HepG2 (cell line): ENCODE measurements around the gene NTM. TPM values are rescaled to one million over a fixed set of nuclear protein-coding genes. Genes with fewer than 3 reads are reported as not detected.

Source experiments
- CCDC6 ChIP-seq: sonication (generic); formaldehyde crosslinking; IDR thresholded peaks from 2 replicates; pipeline ENCODE4 v1.8.1; 2022; ENCODE audit warnings: mild to moderate bottlenecking, missing genetic modification reagents, moderate library complexity
- DZIP1 ChIP-seq: sonication (generic); formaldehyde crosslinking; IDR thresholded peaks from 2 replicates; pipeline ENCODE4 v1.5.0; 2020; ENCODE audit warnings: mild to moderate bottlenecking, missing genetic modification reagents
- MTA1 ChIP-seq: sonication (generic); formaldehyde crosslinking; IDR thresholded peaks from 2 replicates; pipeline ENCODE4 v1.4.0; 2020; ENCODE audit warnings: missing genetic modification reagents, mild to moderate bottlenecking, borderline replicate concordance
- PITX1 ChIP-seq: sonication (generic); formaldehyde crosslinking; IDR thresholded peaks from 2 replicates; pipeline ENCODE4 v1.5.1; 2020; ENCODE audit warnings: mild to moderate bottlenecking, missing genetic modification reagents
- PREB ChIP-seq: sonication (generic); formaldehyde crosslinking; IDR thresholded peaks from 2 replicates; pipeline ENCODE4 v1.4.0; 2020; ENCODE audit warnings: missing genetic modification reagents
- THAP8 ChIP-seq: sonication (generic); formaldehyde crosslinking; IDR thresholded peaks from 2 replicates; pipeline ENCODE4 v1.5.1; 2020; ENCODE audit warnings: missing genetic modification reagents, mild to moderate bottlenecking, borderline replicate concordance
- U2AF2 ChIP-seq: fragments of 200-400 bp; formaldehyde crosslinking; IDR thresholded peaks from 2 replicates; pipeline ENCODE4 v1.6.1; 2017; ENCODE audit warnings: low read depth, mild to moderate bottlenecking, low read length
- ZNF275 ChIP-seq: sonication (generic); formaldehyde crosslinking; IDR thresholded peaks from 2 replicates; pipeline ENCODE4 v1.8.0; 2022; ENCODE audit warnings: missing genetic modification reagents, mild to moderate bottlenecking, inconsistent platforms, borderline replicate concordance
- ZNF572 ChIP-seq: sonication (generic); formaldehyde crosslinking; IDR thresholded peaks from 2 replicates; pipeline ENCODE4 v1.5.1; 2020; ENCODE audit warnings: mild to moderate bottlenecking, missing genetic modification reagents
- polyA plus RNA-seq, 8 experiments: library from polyadenylated mRNA; depleted of rRNA in 3 of 8; stranded (reverse) in 7 of 8; unstranded in 1 of 8; fragments of >200 nt; fragmentation: Illumina TruSeq in 4 of 8; extraction: Trizol in 4 of 8; gene quantifications; 2 replicates each; pipeline versions ENCODE4 v1.2.1 to v1.2.3, GENCODE V29; 2011 to 2016; ENCODE audit warnings: low read depth in 4 of 8, missing spikeins in 1 of 8, mixed read lengths in 1 of 8; ENCODE audit not compliant: insufficient read depth in 1 of 8
- total RNA-seq, 5 experiments: library from RNA; depleted of rRNA; stranded (reverse); fragments of >200 nt; fragmentation: Illumina TruSeq; extraction: Trizol; gene quantifications; 2 replicates each; pipeline ENCODE4 v1.2.3, GENCODE V29; 2016; ENCODE audit warnings: low read depth in 1 of 5

The NTM gene
- total and polyA plus RNA-seq, 2 of the 13 experiments (the other 11 are each of a cell fraction or from before 2014, with no cell fraction given), result not detected

GRCh38 chr11:131546218-131546895 lies 175.9 kb downstream of the NTM start (continued):
- no peak for TF ChIP-seq PITX1 (CRISPR knock-in tag)
- no peak for TF ChIP-seq ZNF572
- TF ChIP-seq CCDC6 (CRISPR knock-in tag), result no peak
- TF ChIP-seq U2AF2, result no peak
- no peak for TF ChIP-seq DZIP1 (CRISPR knock-in tag)
- no peak for TF ChIP-seq THAP8 (CRISPR knock-in tag)
- no peak for TF ChIP-seq PREB (CRISPR knock-in tag)
- no peak for TF ChIP-seq ZNF275 (CRISPR knock-in tag)
- TF ChIP-seq MTA1 (CRISPR knock-in tag), result no peak
